Measurements from ENCODE around the gene ZNF230. TPM values are rescaled to one million over a fixed set of nuclear protein-coding genes. Genes with fewer than 3 reads are reported as not detected.

The ZNF230 gene
- total and polyA plus RNA-seq, 4 donors, result 1.3 to 4.3 (median 1.8) TPM

- 93% methylated on average over 10 of the region's 10 CpGs for WGBS
- Histone ChIP-seq H3K27me3 (ENCODE audit: control insufficient read depth in 4 of 4, insufficient read depth in 4 of 4, low read length in 3 of 4) (no peaks in the 10 kb centered on the region), H3K36me3 (ENCODE audit: control insufficient read depth in 4 of 4, insufficient read depth in 3 of 4, low read depth in 1 of 4, low read length in 3 of 4) (peaks cover 2 to 49% (median 35%) of the 10 kb centered on the region in 4 donors), H3K4me3 (ENCODE audit: low read depth in 1 of 3, low read length in 3 of 3) (peak overlapping the region in 2 of 3 donors; percentile 14 to 39), H3K9me3 (ENCODE audit: control insufficient read depth in 4 of 4, low read length in 3 of 4) (peaks cover 10 to 50% (median 35%) of the 10 kb centered on the region in 4 donors), H3K27ac (ENCODE audit: low read depth in 1 of 2, low read length in 2 of 2) (no peak overlapping the region), H3K4me1 (ENCODE audit: control insufficient read depth in 4 of 4, insufficient read depth in 4 of 4, low read length in 3 of 4) (peaks cover 2 to 8% (median 5%) of the 10 kb centered on the region in 4 donors), H3K9ac (ENCODE audit: low read depth in 1 of 2, low read length in 2 of 2) (no peak overlapping the region)
- TF ChIP-seq, protein P1, sequence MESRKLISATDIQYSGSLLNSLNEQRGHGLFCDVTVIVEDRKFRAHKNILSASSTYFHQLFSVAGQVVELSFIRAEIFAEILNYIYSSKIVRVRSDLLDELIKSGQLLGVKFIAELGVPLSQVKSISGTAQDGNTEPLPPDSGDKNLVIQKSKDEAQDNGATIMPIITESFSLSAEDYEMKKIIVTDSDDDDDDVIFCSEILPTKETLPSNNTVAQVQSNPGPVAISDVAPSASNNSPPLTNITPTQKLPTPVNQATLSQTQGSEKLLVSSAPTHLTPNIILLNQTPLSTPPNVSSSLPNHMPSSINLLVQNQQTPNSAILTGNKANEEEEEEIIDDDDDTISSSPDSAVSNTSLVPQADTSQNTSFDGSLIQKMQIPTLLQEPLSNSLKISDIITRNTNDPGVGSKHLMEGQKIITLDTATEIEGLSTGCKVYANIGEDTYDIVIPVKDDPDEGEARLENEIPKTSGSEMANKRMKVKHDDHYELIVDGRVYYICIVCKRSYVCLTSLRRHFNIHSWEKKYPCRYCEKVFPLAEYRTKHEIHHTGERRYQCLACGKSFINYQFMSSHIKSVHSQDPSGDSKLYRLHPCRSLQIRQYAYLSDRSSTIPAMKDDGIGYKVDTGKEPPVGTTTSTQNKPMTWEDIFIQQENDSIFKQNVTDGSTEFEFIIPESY (IDR thresholded peaks at IDR 0.05), result no peak
- TF ChIP-seq TAF1 (conservative IDR thresholded peaks at IDR 0.05) (no peak), HNF4G (IDR thresholded peaks at IDR 0.05) (no peak), SP1 (IDR thresholded peaks at IDR 0.05) (no peak), FOXA1 (IDR thresholded peaks at IDR 0.05) (no peak), RAD21 (IDR thresholded peaks at IDR 0.05) (no peak), FOXA2 (IDR thresholded peaks at IDR 0.05) (no peak), YY1 (IDR thresholded peaks at IDR 0.05) (no peak), JUND (IDR thresholded peaks at IDR 0.05) (no peak), GABPA (IDR thresholded peaks at IDR 0.05 in 1 of 2, conservative IDR thresholded peaks at IDR 0.05 in 1 of 2) (no peak), NR2F2 (IDR thresholded peaks at IDR 0.05) (no peak), RXRA (IDR thresholded peaks at IDR 0.05) (no peak), HNF4A (conservative IDR thresholded peaks at IDR 0.05) (no peak), EGR1 (IDR thresholded peaks at IDR 0.05; ENCODE audit: low read depth in 2 of 2) (no peak)
- TF ChIP-seq, protein P2, sequence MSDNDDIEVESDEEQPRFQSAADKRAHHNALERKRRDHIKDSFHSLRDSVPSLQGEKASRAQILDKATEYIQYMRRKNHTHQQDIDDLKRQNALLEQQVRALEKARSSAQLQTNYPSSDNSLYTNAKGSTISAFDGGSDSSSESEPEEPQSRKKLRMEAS (IDR thresholded peaks at IDR 0.05), result no peak
- TF ChIP-seq, protein P3, sequence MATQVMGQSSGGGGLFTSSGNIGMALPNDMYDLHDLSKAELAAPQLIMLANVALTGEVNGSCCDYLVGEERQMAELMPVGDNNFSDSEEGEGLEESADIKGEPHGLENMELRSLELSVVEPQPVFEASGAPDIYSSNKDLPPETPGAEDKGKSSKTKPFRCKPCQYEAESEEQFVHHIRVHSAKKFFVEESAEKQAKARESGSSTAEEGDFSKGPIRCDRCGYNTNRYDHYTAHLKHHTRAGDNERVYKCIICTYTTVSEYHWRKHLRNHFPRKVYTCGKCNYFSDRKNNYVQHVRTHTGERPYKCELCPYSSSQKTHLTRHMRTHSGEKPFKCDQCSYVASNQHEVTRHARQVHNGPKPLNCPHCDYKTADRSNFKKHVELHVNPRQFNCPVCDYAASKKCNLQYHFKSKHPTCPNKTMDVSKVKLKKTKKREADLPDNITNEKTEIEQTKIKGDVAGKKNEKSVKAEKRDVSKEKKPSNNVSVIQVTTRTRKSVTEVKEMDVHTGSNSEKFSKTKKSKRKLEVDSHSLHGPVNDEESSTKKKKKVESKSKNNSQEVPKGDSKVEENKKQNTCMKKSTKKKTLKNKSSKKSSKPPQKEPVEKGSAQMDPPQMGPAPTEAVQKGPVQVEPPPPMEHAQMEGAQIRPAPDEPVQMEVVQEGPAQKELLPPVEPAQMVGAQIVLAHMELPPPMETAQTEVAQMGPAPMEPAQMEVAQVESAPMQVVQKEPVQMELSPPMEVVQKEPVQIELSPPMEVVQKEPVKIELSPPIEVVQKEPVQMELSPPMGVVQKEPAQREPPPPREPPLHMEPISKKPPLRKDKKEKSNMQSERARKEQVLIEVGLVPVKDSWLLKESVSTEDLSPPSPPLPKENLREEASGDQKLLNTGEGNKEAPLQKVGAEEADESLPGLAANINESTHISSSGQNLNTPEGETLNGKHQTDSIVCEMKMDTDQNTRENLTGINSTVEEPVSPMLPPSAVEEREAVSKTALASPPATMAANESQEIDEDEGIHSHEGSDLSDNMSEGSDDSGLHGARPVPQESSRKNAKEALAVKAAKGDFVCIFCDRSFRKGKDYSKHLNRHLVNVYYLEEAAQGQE (IDR thresholded peaks at IDR 0.05), result no peak
- TF ChIP-seq, protein P4, sequence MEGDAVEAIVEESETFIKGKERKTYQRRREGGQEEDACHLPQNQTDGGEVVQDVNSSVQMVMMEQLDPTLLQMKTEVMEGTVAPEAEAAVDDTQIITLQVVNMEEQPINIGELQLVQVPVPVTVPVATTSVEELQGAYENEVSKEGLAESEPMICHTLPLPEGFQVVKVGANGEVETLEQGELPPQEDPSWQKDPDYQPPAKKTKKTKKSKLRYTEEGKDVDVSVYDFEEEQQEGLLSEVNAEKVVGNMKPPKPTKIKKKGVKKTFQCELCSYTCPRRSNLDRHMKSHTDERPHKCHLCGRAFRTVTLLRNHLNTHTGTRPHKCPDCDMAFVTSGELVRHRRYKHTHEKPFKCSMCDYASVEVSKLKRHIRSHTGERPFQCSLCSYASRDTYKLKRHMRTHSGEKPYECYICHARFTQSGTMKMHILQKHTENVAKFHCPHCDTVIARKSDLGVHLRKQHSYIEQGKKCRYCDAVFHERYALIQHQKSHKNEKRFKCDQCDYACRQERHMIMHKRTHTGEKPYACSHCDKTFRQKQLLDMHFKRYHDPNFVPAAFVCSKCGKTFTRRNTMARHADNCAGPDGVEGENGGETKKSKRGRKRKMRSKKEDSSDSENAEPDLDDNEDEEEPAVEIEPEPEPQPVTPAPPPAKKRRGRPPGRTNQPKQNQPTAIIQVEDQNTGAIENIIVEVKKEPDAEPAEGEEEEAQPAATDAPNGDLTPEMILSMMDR (IDR thresholded peaks at IDR 0.05; ENCODE audit: low read depth, low read length, missing input control), result no peak
- TF ChIP-seq, protein P5, sequence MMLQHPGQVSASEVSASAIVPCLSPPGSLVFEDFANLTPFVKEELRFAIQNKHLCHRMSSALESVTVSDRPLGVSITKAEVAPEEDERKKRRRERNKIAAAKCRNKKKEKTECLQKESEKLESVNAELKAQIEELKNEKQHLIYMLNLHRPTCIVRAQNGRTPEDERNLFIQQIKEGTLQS (IDR thresholded peaks at IDR 0.05), result no peak
- no peak for DNase-seq (ENCODE audit: low spot score)
Measured at GRCh38 chr19:43997631-43998290, 5.0 kb upstream of the ZNF230 start.
